ENCODE results near the gene NUP188. TPM values are rescaled to one million over a fixed set of nuclear protein-coding genes. Genes with fewer than 3 reads are reported as not detected.

NUP188 gene
- total and polyA plus RNA-seq, 2 of the 13 experiments (the other 11 are each of a cell fraction or from before 2014, with no cell fraction given), result 28.0 to 38.5 TPM

DNA sequence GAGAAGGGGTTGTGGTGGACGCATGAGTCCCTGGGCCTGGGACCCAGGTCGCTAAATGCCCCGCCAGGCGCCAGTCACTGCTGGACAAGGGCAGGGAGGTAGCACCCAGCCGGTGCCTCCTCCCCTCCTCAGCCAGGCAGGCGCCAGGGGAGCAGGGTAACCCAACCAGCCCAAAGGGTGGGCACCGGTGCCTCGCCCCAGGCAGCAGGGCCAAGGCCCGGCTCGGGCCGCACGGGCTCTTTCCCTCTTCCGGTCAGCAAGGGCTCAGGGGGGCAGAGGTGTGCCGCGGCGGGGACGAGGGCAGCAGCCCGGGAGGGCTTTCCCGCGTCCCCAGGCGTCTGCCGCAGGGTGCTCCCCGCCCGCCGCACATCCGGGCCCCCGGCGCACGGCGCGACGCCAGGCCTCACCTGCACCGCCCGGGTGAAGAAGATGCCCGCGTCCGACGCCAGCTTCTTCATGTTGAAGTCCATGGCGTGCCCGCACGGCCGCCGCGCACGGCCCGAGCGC lies 80.2 kb downstream of the NUP188 start (continued):
- TF ChIP-seq ZBTB42 (CRISPR knock-in tag; IDR thresholded peaks at IDR 0.05) (0 out of 2 replicates have a peak, but pooled peaks have one; percentile 55), RXRA (CRISPR knock-in tag; IDR thresholded peaks at IDR 0.05) (0 out of 2 replicates have a peak, but pooled peaks have one; percentile 18), ZBTB43 (CRISPR knock-in tag; conservative IDR thresholded peaks at IDR 0.05) (0 out of 2 replicates have a peak, but pooled peaks have one; percentile 13), HNRNPLL (IDR thresholded peaks at IDR 0.05; ENCODE audit: low read depth, low read length, poor library complexity, severe bottlenecking) (peak; percentile 48), DR1 (CRISPR knock-in tag; IDR thresholded peaks at IDR 0.05) (0 out of 2 replicates have a peak, but pooled peaks have one; percentile 49), ZBTB7A (CRISPR knock-in tag; IDR thresholded peaks at IDR 0.05) (0 out of 2 replicates have a peak, but pooled peaks have one; percentile 25), CBFB (CRISPR knock-in tag; IDR thresholded peaks at IDR 0.05) (peak; percentile 48; the same call in 1 of the 2 replicates), KDM2A (CRISPR knock-in tag; IDR thresholded peaks at IDR 0.05; ENCODE audit: borderline replicate concordance, low read depth) (peak; percentile 30; the same call in 1 of the 2 replicates), ZNF644 (CRISPR knock-in tag; IDR thresholded peaks at IDR 0.05; ENCODE audit: low read depth) (no peak), MEIS2 (CRISPR knock-in tag; IDR thresholded peaks at IDR 0.05) (0 out of 2 replicates have a peak, but pooled peaks have one; percentile 66), ZNF800 (CRISPR knock-in tag; IDR thresholded peaks at IDR 0.05) (no peak), FOXO1 (CRISPR knock-in tag; IDR thresholded peaks at IDR 0.05) (no peak), ZNF563 (CRISPR knock-in tag; IDR thresholded peaks at IDR 0.05) (0 out of 2 replicates have a peak, but pooled peaks have one; percentile 16), ELF4 (CRISPR knock-in tag; IDR thresholded peaks at IDR 0.05; ENCODE audit: borderline replicate concordance) (no peak), GATAD1 (CRISPR knock-in tag; IDR thresholded peaks at IDR 0.05) (no peak), ZFP82 (CRISPR knock-in tag; IDR thresholded peaks at IDR 0.05; ENCODE audit: borderline replicate concordance) (no peak), TMF1 (CRISPR knock-in tag; IDR thresholded peaks at IDR 0.05; ENCODE audit: low read depth) (peak; percentile 71; the same call in 1 of the 2 replicates), RELA (CRISPR knock-in tag; IDR thresholded peaks at IDR 0.05) (no peak), ZNF709 (CRISPR knock-in tag; IDR thresholded peaks at IDR 0.05) (0 out of 2 replicates have a peak, but pooled peaks have one; percentile 38), ZNF891 (CRISPR knock-in tag; IDR thresholded peaks at IDR 0.05) (peak; percentile 61; the same call in 1 of the 2 replicates), YEATS4 (CRISPR knock-in tag; IDR thresholded peaks at IDR 0.05; ENCODE audit: borderline replicate concordance) (0 out of 2 replicates have a peak, but pooled peaks have one; percentile 17), ZFP91 (CRISPR knock-in tag; IDR thresholded peaks at IDR 0.05; ENCODE audit: borderline replicate concordance) (peak; percentile 59; the same call in 1 of the 2 replicates)
- TF ChIP-seq, protein P1, sequence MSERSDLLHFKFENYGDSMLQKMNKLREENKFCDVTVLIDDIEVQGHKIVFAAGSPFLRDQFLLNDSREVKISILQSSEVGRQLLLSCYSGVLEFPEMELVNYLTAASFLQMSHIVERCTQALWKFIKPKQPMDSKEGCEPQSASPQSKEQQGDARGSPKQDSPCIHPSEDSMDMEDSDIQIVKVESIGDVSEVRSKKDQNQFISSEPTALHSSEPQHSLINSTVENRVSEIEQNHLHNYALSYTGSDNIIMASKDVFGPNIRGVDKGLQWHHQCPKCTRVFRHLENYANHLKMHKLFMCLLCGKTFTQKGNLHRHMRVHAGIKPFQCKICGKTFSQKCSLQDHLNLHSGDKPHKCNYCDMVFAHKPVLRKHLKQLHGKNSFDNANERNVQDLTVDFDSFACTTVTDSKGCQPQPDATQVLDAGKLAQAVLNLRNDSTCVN (CRISPR knock-in tag; IDR thresholded peaks at IDR 0.05; ENCODE audit: borderline replicate concordance), result no peak

All from HepG2 (cell line).